HG03139 (cell line): ENCODE data around the gene CLHC1.
"Not testable (repeated sequence)": the region's sequence is repeated elsewhere in the genome, so short reads cannot be mapped to it uniquely, and the experiment has no call there.

Experiments used
- ATAC-seq: cut with Tn5 transposase; IDR thresholded peaks from one replicate; pipeline ENCODE4 v1.9.1; 2021; ENCODE audit not compliant: unreplicated experiment

Gene CLHC1

GRCh38 chr2:55232084-55232862 is at the start of gene CLHC1, which contains the start of gene RPS27A:
Gene CLHC1 (minus strand): TSS chr2:55232293. CDS start chr2:55222411, 9,882 bp downstream.
Gene RPS27A (plus strand): TSS chr2:55232688. CDS start chr2:55232825, 137 bp downstream.
- peak; percentile 85 for ATAC-seq

GRCh38 chr2:55280851-55281546 is 48.9 kb upstream of the CLHC1 start:
- not testable (repeated sequence) for ATAC-seq

- ATAC-seq: not testable (repeated sequence)
Measured at GRCh38 chr2:55279859-55280424, 47.8 kb upstream of the CLHC1 start.

GRCh38 chr2:55279214-55279835 is 47.2 kb upstream of the CLHC1 start:
- not testable (repeated sequence) for ATAC-seq

GRCh38 chr2:55277310-55277709 is 45.2 kb upstream of the CLHC1 start:
- no peak for ATAC-seq

- not testable (repeated sequence) for ATAC-seq
Measured at GRCh38 chr2:55274346-55274745, 42.3 kb upstream of the CLHC1 start.

- ATAC-seq: no peak
Measured at GRCh38 chr2:55269645-55269990, 37.5 kb upstream of the CLHC1 start.

GRCh38 chr2:55268907-55269644 is 37.0 kb upstream of the CLHC1 start, which contains the start of gene MTIF2:
Gene MTIF2 (minus strand): TSS chr2:55269231. CDS start chr2:55263858, 5,373 bp downstream.
- ATAC-seq: peak; percentile 96

GRCh38 chr2:55268288-55268906 is 36.3 kb upstream of the CLHC1 start:
- ATAC-seq: no peak

GRCh38 chr2:55259586-55259985 is 27.5 kb upstream of the CLHC1 start:
- ATAC-seq: not testable (repeated sequence)

GRCh38 chr2:55252832-55253231 is 20.7 kb upstream of the CLHC1 start:
- no peak for ATAC-seq

GRCh38 chr2:55247025-55247424 is 14.9 kb upstream of the CLHC1 start:
- no peak for ATAC-seq

GRCh38 chr2:55245411-55245810 is 13.3 kb upstream of the CLHC1 start:
- ATAC-seq: no peak

- no peak for ATAC-seq
Measured at GRCh38 chr2:55242617-55243016, 10.5 kb upstream of the CLHC1 start.

- ATAC-seq: not testable (repeated sequence)
Measured at GRCh38 chr2:55241582-55241981, 9.5 kb upstream of the CLHC1 start.

- no peak for ATAC-seq
Measured at GRCh38 chr2:55239656-55240222, 7.6 kb upstream of the CLHC1 start.

GRCh38 chr2:55236992-55237543 is 5.0 kb upstream of the CLHC1 start:
- ATAC-seq: no peak

- no peak for ATAC-seq
Measured at GRCh38 chr2:55235724-55236538, 3.8 kb upstream of the CLHC1 start.

GRCh38 chr2:55233658-55233940 is 1.5 kb upstream of the CLHC1 start:
- ATAC-seq: no peak
